HG03095 (cell line): ENCODE data around the gene LZTFL1.
"Not testable (repeated sequence)": the region's sequence is repeated elsewhere in the genome, so short reads cannot be mapped to it uniquely, and the experiment has no call there.

Experiments
- ATAC-seq: cut with Tn5 transposase; IDR thresholded peaks from one replicate; pipeline ENCODE4 v1.9.1; 2021; ENCODE audit warnings: moderate library complexity; ENCODE audit not compliant: unreplicated experiment

Gene LZTFL1

GRCh38 chr3:45865563-45865962, 23.6 kb upstream of the LZTFL1 start:
- no peak for ATAC-seq

DNA sequence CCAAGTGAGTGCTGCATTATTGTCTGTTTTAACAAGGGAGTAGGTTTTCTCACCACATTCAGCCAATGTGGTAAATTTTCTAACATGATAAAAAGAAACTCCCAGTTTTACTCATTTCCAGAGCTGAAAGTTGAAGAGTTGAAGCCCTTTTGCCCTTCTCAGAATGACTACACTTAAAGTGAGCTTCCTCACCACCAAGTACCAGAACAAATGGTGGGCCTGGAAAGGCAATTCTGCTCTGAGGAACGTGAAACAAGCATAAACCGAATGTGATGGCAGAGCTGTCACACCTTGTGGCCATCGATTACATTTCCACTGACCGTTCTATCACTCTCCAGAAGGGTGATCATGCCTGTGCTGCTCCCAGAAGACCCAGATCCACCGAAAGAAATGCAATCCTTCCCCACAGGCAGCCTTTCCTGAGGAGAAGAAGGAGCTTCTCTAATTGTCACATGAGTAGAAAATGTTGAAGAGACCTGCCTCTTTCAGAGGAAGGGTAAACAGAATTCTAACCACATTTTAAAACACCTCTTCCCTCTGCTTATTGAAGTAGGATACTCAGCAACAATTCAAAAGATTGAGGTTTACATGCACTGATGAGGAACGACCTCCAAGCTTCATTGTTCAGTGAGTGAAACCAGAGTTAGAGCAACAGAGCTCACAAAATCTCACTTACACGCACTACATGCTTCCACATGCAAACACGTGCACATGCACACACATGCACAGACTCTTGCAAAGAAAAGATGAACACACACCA, 23.0 kb upstream of the LZTFL1 start:
- peak; percentile 65 for ATAC-seq

DNA sequence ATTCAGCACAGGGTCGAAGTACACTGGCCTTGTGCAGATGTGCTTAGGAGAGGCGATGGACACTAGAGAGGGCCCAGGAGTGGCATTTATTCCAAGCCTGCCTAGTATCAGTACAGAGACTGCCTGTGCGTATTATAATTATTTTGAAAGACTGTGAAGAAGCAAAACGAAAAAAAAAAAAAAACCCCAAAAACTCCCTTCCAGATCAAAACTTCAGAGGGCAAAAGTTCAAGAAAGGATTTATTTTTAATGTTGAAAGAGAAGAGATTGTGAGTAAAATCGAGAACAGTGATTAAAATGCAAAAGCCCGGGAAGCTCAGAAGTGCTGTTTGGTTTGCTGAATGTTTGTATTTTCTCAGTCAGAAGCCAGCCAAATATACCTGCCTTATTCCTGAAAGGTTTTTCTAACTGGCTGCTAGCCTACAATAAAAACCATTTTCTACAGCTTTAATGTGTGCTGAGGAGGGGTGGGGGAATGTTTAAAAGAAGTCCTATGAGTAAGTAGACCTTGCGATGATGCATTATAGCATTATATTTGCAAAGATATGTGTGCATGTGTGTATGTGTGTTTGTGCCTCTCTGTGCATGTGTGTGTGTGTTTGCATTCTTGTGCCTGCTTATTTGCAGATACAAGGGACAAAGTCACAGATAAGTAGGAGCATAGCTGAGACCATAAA, 19.3 kb upstream of the LZTFL1 start:
- ATAC-seq = peak; percentile 48

DNA sequence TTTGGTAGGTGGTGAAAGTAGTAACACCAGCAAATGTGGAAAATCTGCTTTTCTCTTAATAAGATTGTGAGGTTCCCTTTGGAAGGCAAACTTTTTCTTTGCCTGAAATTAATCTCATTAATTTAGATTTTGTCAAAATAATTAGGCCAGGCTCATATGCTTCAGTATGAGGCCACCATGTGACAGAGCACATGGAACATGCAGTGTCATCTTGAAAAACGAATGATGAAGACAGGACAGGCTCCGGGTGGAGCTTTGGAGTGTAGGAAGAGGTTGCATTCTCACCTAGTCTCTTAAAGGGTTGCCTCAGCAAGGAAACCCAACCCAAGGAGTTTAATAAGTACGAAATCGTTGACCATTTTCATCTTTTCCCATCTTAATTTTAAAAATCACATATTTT, 18.6 kb upstream of the LZTFL1 start:
- ATAC-seq = no peak

- no peak for ATAC-seq
Measured at GRCh38 chr3:45858809-45859543, 17.1 kb upstream of the LZTFL1 start.

GRCh38 chr3:45857024-45857423, 15.1 kb upstream of the LZTFL1 start:
- ATAC-seq = not testable (repeated sequence)

GRCh38 chr3:45856323-45856722, 14.4 kb upstream of the LZTFL1 start:
- ATAC-seq = not testable (repeated sequence)

DNA sequence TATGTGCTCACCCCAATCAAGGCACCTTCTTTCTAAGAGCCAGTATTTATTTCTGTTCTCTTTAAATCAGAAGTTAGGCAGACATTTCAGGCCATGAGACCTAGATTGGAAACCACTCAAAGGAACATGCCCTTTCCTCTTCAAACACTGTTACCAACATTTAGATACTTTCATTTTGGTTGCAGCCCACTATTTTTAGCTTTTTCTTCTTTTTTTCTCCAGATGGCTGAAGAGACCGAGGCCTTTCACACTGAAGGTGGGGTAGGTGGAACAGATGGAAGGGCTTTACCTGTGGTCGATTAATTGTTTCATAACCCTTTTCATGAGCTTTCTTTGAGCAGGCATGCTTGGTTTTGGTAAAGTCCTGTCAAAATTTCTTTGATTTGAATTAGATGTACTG, 10.9 kb upstream of the LZTFL1 start:
- no peak for ATAC-seq

- no peak for ATAC-seq
Measured at GRCh38 chr3:45848392-45848791, 6.5 kb upstream of the LZTFL1 start.

GRCh38 chr3:45844616-45845015, 2.7 kb upstream of the LZTFL1 start:
- ATAC-seq = no peak

DNA sequence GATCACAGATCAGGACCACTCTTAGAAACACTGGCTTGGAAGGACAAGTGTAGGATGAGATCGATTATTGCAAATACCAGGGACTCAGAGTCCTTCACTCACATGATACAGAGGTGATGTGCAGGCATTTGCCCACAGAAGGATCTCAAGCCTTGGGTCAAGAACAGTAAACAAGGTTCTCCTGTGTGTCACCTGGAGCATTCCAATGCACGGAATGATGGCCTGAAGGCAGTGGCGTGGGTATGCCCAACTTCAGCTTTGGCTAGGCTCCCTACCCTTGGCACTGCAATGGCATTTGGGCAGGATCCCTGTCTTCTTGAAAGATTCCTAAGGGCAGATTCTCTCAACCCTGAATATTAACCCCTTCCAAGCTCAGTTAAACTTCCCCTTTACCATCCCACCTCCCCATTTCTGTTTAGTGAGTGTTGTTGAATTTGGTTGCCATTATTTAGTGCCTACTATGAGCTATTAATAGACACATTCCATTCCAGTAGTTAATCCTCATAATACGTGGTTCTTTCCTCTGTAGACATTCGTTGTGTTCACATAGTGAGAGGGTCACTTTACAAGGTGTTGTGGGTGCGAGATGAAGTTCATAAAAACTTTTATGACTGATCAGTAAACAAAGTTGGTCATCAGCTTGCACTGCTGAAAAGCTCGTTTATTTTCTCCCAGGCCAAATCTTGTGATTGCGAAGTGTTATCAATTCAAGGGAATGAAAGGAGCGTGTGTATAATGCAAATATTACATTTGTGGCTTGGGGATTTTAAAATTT, 1.1 kb upstream of the LZTFL1 start:
- ATAC-seq = no peak

DNA sequence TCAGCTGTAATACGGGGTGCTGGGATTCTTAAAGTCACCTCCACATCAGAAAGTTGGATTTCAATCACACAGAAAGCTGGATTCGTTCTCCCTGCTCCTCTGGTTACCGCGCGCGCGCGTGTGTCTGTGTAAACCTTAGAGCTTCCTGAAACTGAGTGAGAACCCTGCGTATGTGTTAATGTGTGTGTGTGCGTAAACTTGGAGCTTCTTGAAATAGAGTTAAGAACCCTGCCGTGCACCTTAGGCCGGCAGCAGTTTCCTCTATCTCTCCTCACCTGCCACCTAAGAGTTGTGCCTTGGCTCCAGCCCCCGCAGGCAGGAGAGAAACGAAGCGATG, 531 bp downstream of the LZTFL1 start:
- peak; percentile 24 for ATAC-seq

DNA sequence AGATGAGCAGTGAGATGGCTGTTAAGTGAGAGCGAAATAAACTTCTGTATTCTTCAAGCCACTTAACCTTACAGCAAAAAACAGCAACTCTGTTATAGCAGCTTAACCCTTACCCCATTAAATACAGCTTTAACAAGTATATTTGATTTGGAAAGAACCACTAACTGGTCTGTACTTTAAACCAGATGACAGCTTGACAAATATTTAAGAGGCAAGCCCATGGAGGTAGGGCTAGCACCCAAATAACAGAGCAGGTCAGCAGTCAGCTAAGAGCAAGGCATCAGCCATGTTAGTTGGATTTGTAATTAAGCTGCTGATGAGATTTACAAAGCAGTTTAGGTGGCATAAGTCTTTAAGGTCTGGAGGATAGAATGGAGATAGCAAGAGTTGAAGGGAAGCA, 3.5 kb downstream of the LZTFL1 start:
- no peak for ATAC-seq

- ATAC-seq = no peak
Measured at GRCh38 chr3:45832699-45833098, 9.2 kb downstream of the LZTFL1 start.

DNA sequence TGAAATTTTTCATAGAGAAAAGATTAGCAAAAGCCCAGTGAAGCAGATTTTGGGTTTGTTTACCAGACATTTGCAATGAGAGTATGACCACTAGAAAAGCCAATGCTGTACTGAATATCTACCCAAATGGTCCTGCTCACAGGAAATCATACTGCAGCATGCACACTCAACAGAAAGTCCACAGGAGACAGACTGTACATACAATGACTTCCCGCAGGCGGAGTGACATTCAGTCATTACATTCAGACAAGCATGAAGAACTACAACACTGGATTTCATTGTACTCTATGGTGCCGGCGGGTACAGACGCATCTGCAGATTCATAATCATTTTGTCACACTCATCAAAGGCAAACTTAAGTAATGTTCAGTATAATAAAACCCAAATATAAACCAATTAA, 11.8 kb downstream of the LZTFL1 start:
- no peak for ATAC-seq

- ATAC-seq = no peak
Measured at GRCh38 chr3:45826908-45827307, 15.0 kb downstream of the LZTFL1 start.

DNA sequence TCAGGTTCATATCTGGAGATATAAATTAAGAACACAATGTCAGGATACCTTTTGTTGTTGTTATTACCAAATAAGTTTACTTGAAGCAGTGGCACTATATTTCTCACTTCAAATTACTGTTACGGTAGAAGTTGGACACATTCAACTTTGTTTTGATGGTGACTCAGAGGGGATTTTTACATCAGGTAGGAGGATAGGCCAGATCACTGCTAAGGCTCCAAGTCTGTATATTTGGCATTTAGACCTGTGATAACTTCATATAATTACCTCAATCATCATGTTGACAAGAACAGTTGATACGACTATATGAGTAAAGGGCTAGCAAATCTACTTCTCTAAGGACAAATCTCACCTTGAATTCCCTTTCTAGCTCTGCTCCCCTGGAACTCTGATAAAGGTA, 15.6 kb downstream of the LZTFL1 start:
- no peak for ATAC-seq

DNA sequence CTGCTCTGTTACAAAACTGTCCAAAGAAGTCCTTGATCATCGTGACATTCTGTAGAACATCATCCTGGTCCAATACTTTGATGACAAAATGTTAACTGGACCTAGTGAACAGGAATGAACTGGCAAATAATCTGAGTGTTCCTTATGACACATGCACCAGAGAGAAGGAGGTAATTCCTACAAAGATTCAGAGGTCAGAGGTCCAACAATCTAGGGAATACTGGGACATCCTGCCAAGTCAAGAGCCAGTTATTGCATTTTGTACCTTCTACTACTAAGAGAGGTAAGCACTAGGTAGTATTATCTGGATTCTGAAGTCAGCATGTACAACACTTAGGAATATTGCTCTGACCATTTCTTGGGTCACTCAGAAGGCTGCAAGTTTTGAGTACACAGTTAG, 20.8 kb downstream of the LZTFL1 start:
- ATAC-seq = no peak

DNA sequence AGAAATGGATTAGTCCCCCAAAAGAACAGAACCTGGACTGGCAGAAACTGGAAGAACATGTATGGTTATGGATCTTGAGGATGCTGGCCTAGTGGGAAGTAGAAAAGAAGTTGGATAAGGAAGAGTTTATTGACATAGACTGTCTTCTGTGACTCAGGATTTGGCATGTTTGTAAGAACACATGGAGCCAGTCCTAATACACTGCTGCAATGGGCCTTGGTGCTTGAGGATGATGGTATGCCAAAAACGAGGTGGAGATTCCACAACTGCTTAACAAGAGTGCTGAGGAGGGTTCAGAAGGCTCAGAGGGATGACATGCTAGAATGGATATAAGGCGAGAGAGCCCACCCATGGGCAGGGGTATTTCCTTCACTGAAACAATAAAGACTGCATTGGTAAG, 22.4 kb downstream of the LZTFL1 start:
- ATAC-seq = no peak

DNA sequence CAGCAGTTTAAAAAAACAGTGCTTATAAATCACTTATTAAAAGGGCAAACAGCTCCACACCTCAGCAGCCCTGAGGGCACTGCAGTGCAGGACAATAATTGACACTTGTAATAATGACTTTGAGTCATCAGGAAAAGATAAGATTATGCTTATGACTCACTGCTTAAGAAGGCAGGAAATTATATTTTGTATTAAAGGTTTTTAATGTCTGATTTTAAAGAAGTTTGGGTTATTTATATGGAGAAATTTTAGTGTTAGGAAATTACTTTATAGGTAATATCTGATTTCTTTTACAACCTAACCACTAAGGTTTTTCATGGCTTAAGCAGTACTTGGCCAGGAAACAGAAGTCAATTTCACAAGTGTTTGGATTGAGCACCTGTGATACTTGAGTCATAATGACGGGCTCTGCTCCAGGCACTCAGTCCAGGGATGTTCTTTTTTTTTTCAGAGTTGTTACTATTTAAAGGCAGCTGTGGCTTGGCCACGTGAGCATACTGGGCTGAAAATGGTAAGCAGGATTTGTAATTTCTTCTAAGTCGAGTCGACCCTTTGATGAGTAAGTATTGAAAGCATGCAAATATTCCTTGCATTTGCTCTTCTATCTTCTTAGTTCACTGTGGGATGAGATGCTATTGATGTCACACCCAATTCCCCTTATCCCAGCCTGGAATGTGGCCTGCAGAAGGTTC, 23.9 kb downstream of the LZTFL1 start:
- no peak for ATAC-seq

- no peak for ATAC-seq
Measured at GRCh38 chr3:45816544-45816943, 25.4 kb downstream of the LZTFL1 start.
